COLO829 (cell line): ENCODE results near the gene GOLGA8A.
"Not testable (repeated sequence)": the region's sequence is repeated elsewhere in the genome, so short reads cannot be mapped to it uniquely, and the experiment has no call there.

Experiments used
- DNase-seq: peaks from one replicate; pipeline ENCODE4 v3.0.0; 2012; ENCODE audit warnings: low spot score

Gene GOLGA8A

DNA sequence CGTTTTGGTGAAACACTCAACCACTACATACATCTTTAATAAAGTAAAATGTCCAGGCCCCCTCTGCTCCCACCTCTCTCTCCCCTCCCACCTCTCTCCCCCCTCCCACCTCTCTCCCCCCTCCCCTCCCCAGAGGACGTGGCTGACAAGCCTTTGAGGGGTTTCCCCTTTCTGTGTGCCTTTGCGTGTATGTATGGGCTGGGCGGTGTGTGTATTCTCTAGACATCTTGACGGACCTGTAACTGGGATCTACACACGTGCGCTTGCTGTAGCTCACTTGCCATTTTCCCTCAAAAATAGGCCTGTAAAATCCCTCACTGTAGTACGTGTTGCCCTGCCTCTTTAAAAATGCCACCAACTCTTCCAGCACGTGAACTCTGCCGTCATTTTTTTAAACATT is 28.6 kb downstream of the GOLGA8A start:
- not testable (repeated sequence) for DNase-seq

- DNase-seq: not testable (repeated sequence)
These were observed 33.7 kb downstream of the GOLGA8A start for GRCh38 chr15:34403899-34404298.

- DNase-seq: not testable (repeated sequence)
These were observed 34.4 kb downstream of the GOLGA8A start for GRCh38 chr15:34403160-34403598.

- DNase-seq: not testable (repeated sequence)
These were observed 39.9 kb downstream of the GOLGA8A start for GRCh38 chr15:34397637-34398259.

DNA sequence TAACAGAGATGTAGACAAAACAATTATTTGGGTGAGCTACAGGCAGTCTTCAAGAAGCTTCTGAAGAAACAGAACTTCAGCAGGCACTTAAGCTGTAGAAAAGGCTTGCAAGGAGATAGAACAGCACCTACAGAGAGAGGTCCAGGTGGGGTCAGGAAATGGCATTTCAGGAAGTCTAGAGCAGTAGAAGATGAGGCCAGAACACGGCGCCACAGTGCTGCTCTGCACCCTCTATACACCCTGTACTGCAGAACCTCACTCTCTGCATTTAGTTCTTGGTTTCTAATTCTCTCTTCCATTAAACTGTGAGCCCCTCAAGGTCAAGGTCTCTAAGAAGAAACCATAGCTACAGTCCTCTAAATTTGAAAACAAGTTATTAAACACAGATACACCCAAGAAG is 44.6 kb downstream of the GOLGA8A start:
- not testable (repeated sequence) for DNase-seq

GRCh38 chr15:34389594-34390086 is 48.0 kb downstream of the GOLGA8A start:
- DNase-seq: not testable (repeated sequence)
